GM12878 (cell line): ENCODE measurements around the gene MSS51. TPM values are rescaled to one million over a fixed set of nuclear protein-coding genes. Genes with fewer than 3 reads are reported as not detected.

Source experiments
- ATF7 ChIP-seq: fragments of 450-650 bp; IDR thresholded peaks from 2 replicates; pipeline ENCODE4 v1.6.1; 2016; ENCODE audit warnings: low read depth, mild to moderate bottlenecking
- BACH1 ChIP-seq: fragments of 450-650 bp; IDR thresholded peaks from 2 replicates; pipeline ENCODE4 v1.6.1; 2017; ENCODE audit warnings: mild to moderate bottlenecking, borderline replicate concordance
- BMI1 ChIP-seq: fragments of 450-650 bp; IDR thresholded peaks from 2 replicates; pipeline ENCODE4 v1.6.1; 2016; ENCODE audit warnings: mild to moderate bottlenecking, moderate library complexity, borderline replicate concordance
- CREB1 ChIP-seq: IDR thresholded peaks from 2 replicates; pipeline ENCODE4 v1.6.1; 2012; ENCODE audit warnings: low read depth, mild to moderate bottlenecking, inconsistent platforms
- DPF2 ChIP-seq: fragments of 450-650 bp; IDR thresholded peaks from 2 replicates; pipeline ENCODE4 v1.6.1; 2017; ENCODE audit warnings: mild to moderate bottlenecking
- EED ChIP-seq: sonication (generic); IDR thresholded peaks from 2 replicates; pipeline ENCODE4 v1.6.1; 2016; ENCODE audit warnings: antibody characterized with exemption, low read depth
- EP300 ChIP-seq, 2 experiments: fragments of 150-350 bp in 1 of 2; IDR thresholded peaks; 2 replicates each; pipeline ENCODE4 v1.6.1; 2011 to 2012; ENCODE audit warnings: low read depth in 2 of 2, low read length in 2 of 2, borderline replicate concordance in 1 of 2, improper control_type of control experiment in 1 of 2, inconsistent platforms in 1 of 2; ENCODE audit not compliant: control insufficient read depth in 1 of 2
- FOXM1 ChIP-seq: IDR thresholded peaks from 2 replicates; pipeline ENCODE4 v1.6.1; 2012; ENCODE audit warnings: low read depth, mild to moderate bottlenecking, inconsistent platforms, low read length, moderate library complexity
- GATAD2B ChIP-seq: fragments of 450-650 bp; conservative IDR thresholded peaks from 2 replicates; pipeline ENCODE4 v1.6.1; 2017; ENCODE audit warnings: low read depth, mild to moderate bottlenecking, moderate library complexity
- IKZF1 ChIP-seq: fragments of 450-650 bp; conservative IDR thresholded peaks from 2 replicates; pipeline ENCODE4 v1.6.1; 2017; ENCODE audit warnings: antibody characterized with exemption, mild to moderate bottlenecking
- KDM1A ChIP-seq: fragments of 200-600 bp; sonication (generic); IDR thresholded peaks from 2 replicates; pipeline ENCODE4 v1.6.1; 2016; ENCODE audit warnings: borderline replicate concordance
- MEF2A ChIP-seq: IDR thresholded peaks from 2 replicates; pipeline ENCODE4 v1.6.1; 2011; ENCODE audit warnings: low read depth, mild to moderate bottlenecking, low read length, moderate library complexity; ENCODE audit not compliant: insufficient read depth
- MYC ChIP-seq: IDR thresholded peaks from 2 replicates; pipeline ENCODE4 v1.6.1; 2011; ENCODE audit warnings: mild to moderate bottlenecking, low read length, moderate library complexity, inconsistent platforms; ENCODE audit not compliant: insufficient read depth, insufficient replicate concordance, insufficient read length, severe bottlenecking
- PBX3 ChIP-seq: IDR thresholded peaks from 2 replicates; pipeline ENCODE4 v1.6.1; 2011; ENCODE audit warnings: mild to moderate bottlenecking, low read depth, low read length, moderate library complexity; ENCODE audit not compliant: insufficient replicate concordance
- RCOR1 ChIP-seq: conservative IDR thresholded peaks from 2 replicates; pipeline ENCODE4 v1.6.1; 2012; ENCODE audit warnings: low read depth, low read length, improper control_type of control experiment
- RELB ChIP-seq: fragments of 450-650 bp; IDR thresholded peaks from 2 replicates; pipeline ENCODE4 v1.6.1; 2017; ENCODE audit warnings: low read depth, mild to moderate bottlenecking, moderate library complexity
- USF1 ChIP-seq: IDR thresholded peaks from 2 replicates; pipeline ENCODE4 v1.6.1; 2011; ENCODE audit warnings: borderline replicate concordance, low read depth, mild to moderate bottlenecking, moderate library complexity, mixed read lengths, low read length; ENCODE audit not compliant: insufficient read depth; ENCODE audit errors: extremely low read length
- USF2 ChIP-seq: IDR thresholded peaks from 2 replicates; pipeline ENCODE4 v1.6.1; 2011; ENCODE audit warnings: low read depth, low read length, improper control_type of control experiment, borderline replicate concordance
- WRNIP1 ChIP-seq: IDR thresholded peaks from 2 replicates; pipeline ENCODE4 v1.6.1; 2011; ENCODE audit warnings: low read depth, low read length, improper control_type of control experiment, borderline replicate concordance
- YY1 ChIP-seq: IDR thresholded peaks from 2 replicates; pipeline ENCODE4 v1.6.1; 2011; ENCODE audit warnings: low read depth, mild to moderate bottlenecking, low read length
- ZBED1 ChIP-seq: IDR thresholded peaks from 2 replicates; pipeline ENCODE4 v1.6.1; 2016; ENCODE audit warnings: borderline replicate concordance
- ZBTB11 ChIP-seq: fragments of 450-650 bp; formaldehyde crosslinking; IDR thresholded peaks from 2 replicates; pipeline ENCODE4 v1.5.0; 2022; ENCODE audit warnings: mild to moderate bottlenecking, missing genetic modification characterization
- ZNF207 ChIP-seq: fragments of 450-650 bp; IDR thresholded peaks from 2 replicates; pipeline ENCODE4 v1.6.1; 2014; ENCODE audit warnings: antibody characterized with exemption, mild to moderate bottlenecking, borderline replicate concordance
- ZNF622 ChIP-seq: fragments of 450-650 bp; IDR thresholded peaks from 2 replicates; pipeline ENCODE4 v1.6.1; 2017; ENCODE audit warnings: mild to moderate bottlenecking, inconsistent platforms
- polyA plus RNA-seq, 11 experiments: library from polyadenylated mRNA; depleted of rRNA in 4 of 11; unstranded in 6 of 11; stranded (reverse) in 5 of 11; fragments of >200 nt; fragmentation: Nextera tagmentation in 4 of 11; fragmentation: Illumina TruSeq in 1 of 11; extraction: Ambion mirVana in 4 of 11; extraction: Trizol in 1 of 11; gene quantifications; 1 replicate in 1 of 11; 2 replicates in 10 of 11; pipeline versions ENCODE4 v1.2.1 to v1.2.3, GENCODE V29; 2011 to 2016; ENCODE audit warnings: inconsistent platforms in 2 of 11, missing spikeins in 2 of 11, low read depth in 1 of 11
- total RNA-seq, 4 experiments: library from RNA; depleted of rRNA in 3 of 4; stranded (reverse); fragments of >200 nt in 3 of 4; fragmentation: Illumina TruSeq in 1 of 4; extraction: Trizol in 1 of 4; gene quantifications; 2 replicates each; pipeline versions ENCODE4 v1.2.1 to v1.2.3, GENCODE V29; 2013 to 2021

Gene MSS51
- total and polyA plus RNA-seq, 10 of the 15 experiments (the other 5 are each of a cell fraction or from before 2014, with no cell fraction given), result 0.06 to 2.1 (median 1.5) TPM

- TF ChIP-seq USF2 (no peak), DPF2 (no peak), RCOR1 (no peak), MEF2A (peak; percentile 95), BACH1 (no peak), CREB1 (no peak), FOXM1 (no peak), IKZF1 (no peak), USF1 (no peak), GATAD2B (no peak), MYC (no peak), BMI1 (no peak), PBX3 (no peak), ZBED1 (0 out of 2 replicates have a peak, but pooled peaks have one; percentile 45), KDM1A (no peak), ATF7 (peak; percentile 75; the same call in 1 of the 2 replicates), EED (no peak), YY1 (no peak), ZNF622 (no peak), EP300 (IDR thresholded peaks at IDR 0.05; ENCODE audit: borderline replicate concordance in 1 of 2, control insufficient read depth in 1 of 2, low read depth in 2 of 2, low read length in 2 of 2) (no peak), WRNIP1 (no peak), ZNF207 (no peak), ZBTB11 (CRISPR knock-in tag) (no peak), RELB (no peak)
Observed at GRCh38 chr10:73469579-73469978, 36.2 kb upstream of the MSS51 start (continued).
